Calu3 (cell line): ENCODE data around the gene FBL. TPM values are rescaled to one million over a fixed set of nuclear protein-coding genes. Genes with fewer than 3 reads are reported as not detected.

Source experiments
- BruUV-seq: library from RNA; stranded (reverse); fragments of 400-500 nt; replicated peaks from 2 replicates; lab custom pipeline; 2021; lab: Mats Ljungman, UMichigan
- CTCF ChIA-PET: fragments of 300-600 bp; sonication (Branson Sonifier 250); formaldehyde crosslinking; loops from one replicate; lab custom pipeline; 2022; ENCODE audit warnings: antibody characterized with exemption; lab: Charles Lee
- DNase-seq: peaks from one replicate; pipeline ENCODE4 v3.0.0; 2022
- H3K27ac Mint-ChIP-seq: one replicate; pipeline ENCODE4 v1.8.0; 2022; ENCODE audit warnings: mixed read lengths; ENCODE audit not compliant: unreplicated experiment
- H3K27me3 Mint-ChIP-seq: one replicate; pipeline ENCODE4 v1.8.0; 2022; ENCODE audit warnings: mixed read lengths; ENCODE audit not compliant: unreplicated experiment
- H3K36me3 Mint-ChIP-seq: one replicate; pipeline ENCODE4 v1.8.0; 2022; ENCODE audit warnings: mild to moderate bottlenecking, moderate library complexity, mixed read lengths; ENCODE audit not compliant: insufficient read depth, unreplicated experiment
- H3K4me1 Mint-ChIP-seq: one replicate; pipeline ENCODE4 v1.8.0; 2022; ENCODE audit warnings: mild to moderate bottlenecking, low read depth, mixed read lengths; ENCODE audit not compliant: unreplicated experiment
- H3K4me3 Mint-ChIP-seq: one replicate; pipeline ENCODE4 v1.8.0; 2022; ENCODE audit warnings: mild to moderate bottlenecking, low read depth, moderate library complexity, mixed read lengths; ENCODE audit not compliant: unreplicated experiment
- H3K9me3 Mint-ChIP-seq: one replicate; pipeline ENCODE4 v1.8.0; 2022; ENCODE audit warnings: low read depth, mixed read lengths; ENCODE audit not compliant: unreplicated experiment
- intact Hi-C: fragments of 100-400 bp; cut with micrococcal nuclease; formaldehyde crosslinking; loops from one replicate; pipeline ENCODE4 v1.10.0; 2022; ENCODE audit not compliant: unreplicated experiment
- total RNA-seq: library from RNA; stranded (reverse); gene quantifications from 2 replicates; pipeline ENCODE4 v1.2.3, GENCODE V29; 2022
- TF ChIP-seq, protein P1 (sequence below): fragments of 200-600 bp; IDR thresholded peaks from one replicate; pipeline ENCODE4 v1.8.0; 2022; ENCODE audit warnings: antibody characterized with exemption; ENCODE audit not compliant: unreplicated experiment

The FBL gene
- total RNA-seq, 1 experiment from 2014 or later, result 724 TPM

DNA sequence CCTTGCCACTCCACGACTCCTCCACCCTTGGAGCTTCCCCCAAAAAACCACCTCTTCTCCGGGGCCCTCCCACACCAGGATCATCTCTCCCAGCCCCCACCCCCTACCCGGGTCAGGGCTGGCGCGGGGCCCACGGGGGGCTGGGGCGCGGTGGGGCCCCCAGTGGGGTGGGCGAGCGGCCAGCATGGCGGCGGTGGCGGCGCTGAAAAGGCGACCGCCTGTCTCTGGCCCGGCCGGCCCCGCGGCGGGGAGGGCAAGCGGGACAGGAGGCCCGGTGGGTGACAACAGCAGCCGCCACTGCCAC lies 13.1 kb downstream of the FBL start:
- peak overlapping the region; percentile 68 for H3K27ac Mint-ChIP-seq
- peak overlapping the region; percentile 81 for H3K4me3 Mint-ChIP-seq
- TF ChIP-seq, protein P1, sequence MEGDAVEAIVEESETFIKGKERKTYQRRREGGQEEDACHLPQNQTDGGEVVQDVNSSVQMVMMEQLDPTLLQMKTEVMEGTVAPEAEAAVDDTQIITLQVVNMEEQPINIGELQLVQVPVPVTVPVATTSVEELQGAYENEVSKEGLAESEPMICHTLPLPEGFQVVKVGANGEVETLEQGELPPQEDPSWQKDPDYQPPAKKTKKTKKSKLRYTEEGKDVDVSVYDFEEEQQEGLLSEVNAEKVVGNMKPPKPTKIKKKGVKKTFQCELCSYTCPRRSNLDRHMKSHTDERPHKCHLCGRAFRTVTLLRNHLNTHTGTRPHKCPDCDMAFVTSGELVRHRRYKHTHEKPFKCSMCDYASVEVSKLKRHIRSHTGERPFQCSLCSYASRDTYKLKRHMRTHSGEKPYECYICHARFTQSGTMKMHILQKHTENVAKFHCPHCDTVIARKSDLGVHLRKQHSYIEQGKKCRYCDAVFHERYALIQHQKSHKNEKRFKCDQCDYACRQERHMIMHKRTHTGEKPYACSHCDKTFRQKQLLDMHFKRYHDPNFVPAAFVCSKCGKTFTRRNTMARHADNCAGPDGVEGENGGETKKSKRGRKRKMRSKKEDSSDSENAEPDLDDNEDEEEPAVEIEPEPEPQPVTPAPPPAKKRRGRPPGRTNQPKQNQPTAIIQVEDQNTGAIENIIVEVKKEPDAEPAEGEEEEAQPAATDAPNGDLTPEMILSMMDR, result no peak
- CTCF ChIA-PET, result interaction anchor here (1.0 to 1.6 kb wide), 5 partner anchors 10 to 398 kb away, joined by 3 to 22 read pairs (median 8); partner anchors contain the start of genes FBL, PSMC4 and RPS16
- DNase-seq, result no peak
- intact Hi-C loops, result no loop called here
- H3K27me3 Mint-ChIP-seq, result no peaks in the 10 kb centered on the region
- BruUV-seq, result no TSS peak
- H3K36me3 Mint-ChIP-seq, result peaks cover 86% of the 10 kb centered on the region
- peaks cover 35% of the 10 kb centered on the region for H3K4me1 Mint-ChIP-seq
- no peaks in the 10 kb centered on the region for H3K9me3 Mint-ChIP-seq

DNA sequence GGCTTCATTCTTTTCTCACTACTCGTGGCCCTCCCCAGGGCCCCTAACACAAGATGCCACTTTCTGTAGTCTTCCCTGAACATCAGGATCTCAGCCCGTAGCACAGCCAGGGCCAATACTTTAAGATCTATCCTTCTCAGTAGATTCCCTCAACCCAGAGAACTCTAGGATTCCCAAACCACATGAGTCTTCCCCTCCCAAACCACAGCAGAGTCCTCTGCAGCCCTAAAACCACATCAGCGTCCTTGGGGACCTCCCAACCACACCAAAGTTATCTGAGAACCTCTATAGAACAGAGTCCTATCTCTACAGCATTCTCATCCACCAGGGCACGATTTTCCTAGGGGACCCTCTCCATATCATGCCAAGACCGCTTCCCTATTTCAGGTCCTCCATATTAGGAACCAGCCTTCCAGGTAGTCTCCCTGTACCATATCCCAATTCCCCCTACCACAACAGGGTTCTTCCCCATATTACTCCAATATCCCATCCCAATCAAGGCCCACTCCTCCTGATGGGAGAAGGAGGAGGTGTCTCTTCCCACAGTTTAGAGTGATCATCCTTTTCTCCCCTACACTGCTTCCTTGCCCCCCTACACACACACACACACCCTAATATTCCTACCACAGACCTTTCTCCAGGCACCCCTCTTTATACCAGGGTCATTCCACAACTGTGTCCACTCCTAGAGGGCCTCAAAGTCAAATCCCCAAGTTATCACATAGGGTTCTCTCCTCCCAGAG lies 13.7 kb downstream of the FBL start:
- peaks cover 34% of the 10 kb centered on the region for H3K4me1 Mint-ChIP-seq
- H3K27me3 Mint-ChIP-seq, result no peaks in the 10 kb centered on the region
- TF ChIP-seq, protein P1, result no peak
- no peaks in the 10 kb centered on the region for H3K9me3 Mint-ChIP-seq
- intact Hi-C loops, result no loop called here
- DNase-seq, result no peak
- peak overlapping the region; percentile 81 for H3K4me3 Mint-ChIP-seq
- H3K27ac Mint-ChIP-seq, result peak overlapping the region; percentile 68
- H3K36me3 Mint-ChIP-seq, result peaks cover 84% of the 10 kb centered on the region
- CTCF ChIA-PET, result interaction anchor here (1.5 kb wide), 1 partner anchor 24 kb away, joined by 4 read pairs; no protein-coding TSS in a partner anchor
- TSS peak; percentile 5 for BruUV-seq

DNA sequence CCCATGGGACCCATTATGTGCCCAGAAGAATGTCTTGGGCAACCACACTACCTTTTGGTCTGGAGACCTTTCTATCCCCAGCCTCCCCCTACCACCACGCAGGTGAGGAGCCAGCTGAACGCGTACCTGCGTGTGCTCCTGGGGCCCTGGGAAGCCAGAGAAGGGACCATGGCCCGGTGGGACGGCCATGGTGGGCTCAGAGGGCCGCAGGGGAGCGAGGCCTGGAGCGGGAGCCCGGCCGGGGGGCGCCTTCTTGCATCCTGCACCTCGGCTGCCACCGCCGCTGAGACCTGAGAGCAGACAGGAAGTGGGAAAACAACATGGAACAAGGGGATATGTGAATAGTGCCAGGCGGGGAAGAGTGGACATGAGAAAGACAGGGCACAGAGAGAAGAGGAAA lies 14.5 kb downstream of the FBL start:
- no TSS peak for BruUV-seq
- Mint-ChIP-seq H3K4me1 (peaks cover 26% of the 10 kb centered on the region), H3K9me3 (no peaks in the 10 kb centered on the region), H3K4me3 (no peak overlapping the region), H3K27ac (peak overlapping the region; percentile 68), H3K36me3 (peaks cover 76% of the 10 kb centered on the region), H3K27me3 (no peaks in the 10 kb centered on the region)
- CTCF ChIA-PET, result no interaction called here
- TF ChIP-seq, protein P1, result no peak
- DNase-seq, result no peak
- intact Hi-C loops, result no loop called here

DNA sequence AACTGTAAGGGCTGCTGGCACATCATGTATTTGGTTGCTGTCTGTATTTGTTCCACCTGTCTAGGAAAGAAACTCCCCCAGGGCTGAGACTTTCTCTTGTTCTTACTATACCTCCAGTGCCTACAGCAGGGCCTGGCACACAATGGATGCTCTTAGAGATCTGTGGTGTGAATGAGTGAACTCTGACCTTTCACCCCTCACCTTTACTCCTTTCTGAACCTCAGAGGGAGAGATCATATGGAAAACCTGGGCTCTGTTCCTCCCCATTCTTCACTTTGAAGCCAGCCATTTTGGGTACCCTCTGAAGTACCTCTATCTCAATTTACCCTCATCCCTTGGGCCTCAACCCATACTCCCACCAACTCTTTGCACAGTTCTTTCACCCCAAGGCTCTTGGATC lies 15.3 kb downstream of the FBL start:
- H3K4me1 Mint-ChIP-seq, result peaks cover 23% of the 10 kb centered on the region
- TF ChIP-seq, protein P1, result no peak
- no peaks in the 10 kb centered on the region for H3K27me3 Mint-ChIP-seq
- no peaks in the 10 kb centered on the region for H3K9me3 Mint-ChIP-seq
- no TSS peak for BruUV-seq
- H3K27ac Mint-ChIP-seq, result no peak overlapping the region
- H3K4me3 Mint-ChIP-seq, result no peak overlapping the region
- intact Hi-C loops, result no loop called here
- DNase-seq, result no peak
- CTCF ChIA-PET, result no interaction called here
- peaks cover 74% of the 10 kb centered on the region for H3K36me3 Mint-ChIP-seq
